PC-9 (cell line): ENCODE results near the gene CLCN3.

Experiments used
- CTCF ChIP-seq: fragments of 200-600 bp; sonication (generic); conservative IDR thresholded peaks from 2 replicates; pipeline ENCODE4 v1.6.1; 2017; ENCODE audit warnings: mixed run types, antibody characterized with exemption, mild to moderate bottlenecking, moderate library complexity
- EZH2 ChIP-seq: fragments of 200-600 bp; sonication (generic); IDR thresholded peaks from 2 replicates; pipeline ENCODE4 v1.8.0; 2017; ENCODE audit warnings: antibody characterized with exemption, low read depth

DNA sequence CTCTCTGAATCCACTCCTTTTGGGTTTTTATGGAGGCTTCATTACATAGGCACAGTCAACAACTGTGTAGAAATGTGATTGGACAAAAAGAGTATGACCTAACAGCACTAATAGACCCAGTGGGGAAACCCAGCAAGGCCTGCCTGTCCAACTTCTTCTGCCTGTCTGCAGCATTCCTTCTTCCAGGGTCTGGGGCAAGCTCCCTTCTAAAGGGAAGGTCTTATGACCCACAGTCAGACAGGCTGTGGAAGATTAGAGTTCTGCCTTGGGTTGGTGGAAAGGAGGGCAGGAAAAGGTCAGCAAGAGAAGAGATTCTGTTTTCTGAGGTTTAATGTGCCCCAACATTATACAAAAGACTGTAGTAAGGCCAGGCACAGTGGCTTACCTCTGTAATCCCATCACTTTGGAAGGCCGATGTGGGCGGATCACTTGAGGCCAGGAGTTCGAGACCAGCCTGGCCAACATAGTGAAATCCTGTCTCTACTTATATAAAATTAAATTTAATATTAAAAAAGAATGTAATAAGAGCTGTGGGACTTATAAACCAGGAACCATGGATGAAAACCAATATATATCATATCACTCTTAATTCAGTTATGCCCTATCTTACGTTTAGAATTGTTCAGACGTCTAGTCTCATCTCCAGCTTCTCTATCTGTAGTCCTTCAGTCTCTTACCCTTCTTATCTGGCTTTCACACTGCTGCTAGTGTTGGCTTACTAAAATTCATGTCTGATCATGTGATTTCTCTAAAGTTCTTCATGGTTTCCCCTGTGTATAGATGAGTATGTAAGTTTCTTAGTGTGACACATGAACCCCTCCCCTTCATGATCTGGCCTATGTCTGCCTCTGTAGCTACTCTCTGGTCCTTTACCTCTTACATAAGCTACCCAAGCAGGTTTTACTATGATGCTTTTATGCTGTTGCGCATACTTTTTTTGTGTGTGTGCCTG, 6.2 kb downstream of the CLCN3 start:
- TF ChIP-seq CTCF (no peak), EZH2 (no peak)
